ENCODE measurements around the gene ZMYM2. TPM values are rescaled to one million over a fixed set of nuclear protein-coding genes. Genes with fewer than 3 reads are reported as not detected.

Gene ZMYM2
- total RNA-seq, 4 donors from 2014 or later, result 33.4 to 91.1 (median 63.6) TPM

DNA sequence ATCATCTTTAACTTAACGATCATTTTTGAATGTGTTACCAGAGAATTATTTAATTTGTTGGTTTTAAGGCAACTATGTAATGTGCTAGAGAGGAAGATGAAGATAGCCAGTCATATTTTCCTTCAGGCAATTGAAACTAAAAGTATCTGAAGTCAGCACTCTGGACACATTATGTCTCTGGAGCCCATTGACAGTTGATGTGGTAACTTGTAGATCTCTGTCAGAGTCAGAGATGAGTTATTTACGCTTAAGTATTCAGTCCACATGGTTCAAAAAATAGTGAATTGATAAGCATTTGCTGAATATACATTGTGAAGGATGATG, 2.1 kb downstream of the ZMYM2 start:
- intact Hi-C loops (cut with DNase I; ENCODE audit: low total_unique reads), result no loop called here
- in situ Hi-C loops (cut with MboI; ENCODE audit: low pct_ligation_motif_present in 1 of 4, low pct_unique_long_range_greater_than_20kb in 1 of 4, low sequenced_read_pairs in 3 of 4), result no loop called here
- TF ChIP-seq POLR2A (IDR thresholded peaks at IDR 0.05), result no peak
- TF ChIP-seq, protein P1, sequence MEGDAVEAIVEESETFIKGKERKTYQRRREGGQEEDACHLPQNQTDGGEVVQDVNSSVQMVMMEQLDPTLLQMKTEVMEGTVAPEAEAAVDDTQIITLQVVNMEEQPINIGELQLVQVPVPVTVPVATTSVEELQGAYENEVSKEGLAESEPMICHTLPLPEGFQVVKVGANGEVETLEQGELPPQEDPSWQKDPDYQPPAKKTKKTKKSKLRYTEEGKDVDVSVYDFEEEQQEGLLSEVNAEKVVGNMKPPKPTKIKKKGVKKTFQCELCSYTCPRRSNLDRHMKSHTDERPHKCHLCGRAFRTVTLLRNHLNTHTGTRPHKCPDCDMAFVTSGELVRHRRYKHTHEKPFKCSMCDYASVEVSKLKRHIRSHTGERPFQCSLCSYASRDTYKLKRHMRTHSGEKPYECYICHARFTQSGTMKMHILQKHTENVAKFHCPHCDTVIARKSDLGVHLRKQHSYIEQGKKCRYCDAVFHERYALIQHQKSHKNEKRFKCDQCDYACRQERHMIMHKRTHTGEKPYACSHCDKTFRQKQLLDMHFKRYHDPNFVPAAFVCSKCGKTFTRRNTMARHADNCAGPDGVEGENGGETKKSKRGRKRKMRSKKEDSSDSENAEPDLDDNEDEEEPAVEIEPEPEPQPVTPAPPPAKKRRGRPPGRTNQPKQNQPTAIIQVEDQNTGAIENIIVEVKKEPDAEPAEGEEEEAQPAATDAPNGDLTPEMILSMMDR (IDR thresholded peaks at IDR 0.05), result no peak
- no peak for TF ChIP-seq EP300 (IDR thresholded peaks at IDR 0.05; ENCODE audit: low read depth)
- TF ChIP-seq POLR2AphosphoS5 (IDR thresholded peaks at IDR 0.05), result no peak
- Histone ChIP-seq H3K9me3 (no peaks in the 10 kb centered on the region), H3K27ac (peak overlapping the region; percentile 99 to 100 (median 100)), H3K27me3 (no peaks in the 10 kb centered on the region), H3K36me3 (no peaks in the 10 kb centered on the region), H3K4me1 (peaks cover 20 to 61% (median 26%) of the 10 kb centered on the region in 4 donors), H3K4me3 (peak overlapping the region in 1 of 4 donors; percentile 98)
- no peak for DNase-seq
- 25 to 34% methylated on average over 2 of the region's 2 CpGs for WGBS, 2 donors (ENCODE audit: low coverage in 1 of 2)

DNA sequence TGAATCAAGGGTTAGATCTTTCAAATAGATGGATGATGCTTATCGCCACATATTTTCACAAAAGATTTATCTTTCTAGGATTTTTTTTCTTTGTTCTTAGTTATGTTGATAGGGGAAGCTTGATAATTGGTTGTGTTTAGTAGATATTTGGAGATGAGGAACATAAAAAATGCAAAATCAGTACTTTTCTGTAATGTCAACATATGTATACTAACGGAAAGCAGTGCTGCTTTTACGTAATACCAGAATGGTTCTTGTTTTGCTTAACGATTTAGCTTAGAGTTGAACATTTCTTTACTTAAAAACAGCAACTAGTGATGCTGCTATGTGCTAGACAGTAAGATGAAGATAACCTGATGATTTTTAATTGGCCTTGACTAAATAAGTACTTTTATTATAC, 3.0 kb downstream of the ZMYM2 start:
- no peak for DNase-seq
- in situ Hi-C loops (cut with MboI; ENCODE audit: low pct_ligation_motif_present in 1 of 4, low pct_unique_long_range_greater_than_20kb in 1 of 4, low sequenced_read_pairs in 3 of 4), result no loop called here
- no peak overlapping the region for H3K4me3 ChIP-seq
- intact Hi-C loops (cut with DNase I; ENCODE audit: low total_unique reads), result no loop called here
- peaks cover 0 to 9% (median 3%) of the 10 kb centered on the region in 4 donors for H3K36me3 ChIP-seq
- H3K4me1 ChIP-seq, result peaks cover 20 to 61% (median 26%) of the 10 kb centered on the region in 4 donors
- H3K27ac ChIP-seq, result peak overlapping the region in 2 of 4 donors; percentile 13 to 100
- WGBS, 2 donors (ENCODE audit: low coverage in 1 of 2), result 48 to 50% methylated on average over 4 of the region's 4 CpGs
- H3K27me3 ChIP-seq, result no peaks in the 10 kb centered on the region
- TF ChIP-seq EP300 (IDR thresholded peaks at IDR 0.05; ENCODE audit: low read depth) (no peak), POLR2A (IDR thresholded peaks at IDR 0.05) (no peak), POLR2AphosphoS5 (IDR thresholded peaks at IDR 0.05) (no peak)
- TF ChIP-seq, protein P1 (IDR thresholded peaks at IDR 0.05), result no peak
- H3K9me3 ChIP-seq, result no peaks in the 10 kb centered on the region

DNA sequence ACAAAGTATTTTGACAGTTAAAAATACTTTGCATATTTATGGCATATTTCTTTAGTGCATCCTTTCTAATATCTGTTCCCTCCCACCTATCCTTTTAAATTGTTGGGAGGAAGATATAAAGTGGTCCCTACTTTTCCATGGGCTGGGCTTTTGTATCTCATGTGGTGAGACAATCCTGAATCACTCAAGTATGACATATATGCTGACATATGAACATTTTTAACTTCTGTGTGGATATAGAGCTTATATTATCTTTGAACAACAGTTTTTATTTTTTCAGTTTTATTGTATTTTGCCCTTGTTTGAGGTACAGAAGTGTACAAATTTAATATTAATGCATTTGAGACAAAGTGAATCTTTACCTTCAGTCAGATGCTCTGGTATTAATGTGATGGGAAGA, 3.4 kb downstream of the ZMYM2 start:
- intact Hi-C loops (cut with DNase I; ENCODE audit: low total_unique reads), result no loop called here
- Histone ChIP-seq H3K36me3 (peaks cover 0 to 13% (median 6%) of the 10 kb centered on the region in 4 donors), H3K27ac (peak overlapping the region in 1 of 4 donors; percentile 28), H3K27me3 (no peaks in the 10 kb centered on the region), H3K4me3 (no peak overlapping the region), H3K4me1 (peaks cover 20 to 62% (median 26%) of the 10 kb centered on the region in 4 donors), H3K9me3 (no peaks in the 10 kb centered on the region)
- DNase-seq, result no peak
- TF ChIP-seq EP300 (IDR thresholded peaks at IDR 0.05; ENCODE audit: low read depth) (no peak), POLR2A (IDR thresholded peaks at IDR 0.05) (no peak), POLR2AphosphoS5 (IDR thresholded peaks at IDR 0.05) (no peak)
- TF ChIP-seq, protein P1 (IDR thresholded peaks at IDR 0.05), result no peak
- in situ Hi-C loops (cut with MboI; ENCODE audit: low pct_ligation_motif_present in 1 of 4, low pct_unique_long_range_greater_than_20kb in 1 of 4, low sequenced_read_pairs in 3 of 4), result no loop called here

DNA sequence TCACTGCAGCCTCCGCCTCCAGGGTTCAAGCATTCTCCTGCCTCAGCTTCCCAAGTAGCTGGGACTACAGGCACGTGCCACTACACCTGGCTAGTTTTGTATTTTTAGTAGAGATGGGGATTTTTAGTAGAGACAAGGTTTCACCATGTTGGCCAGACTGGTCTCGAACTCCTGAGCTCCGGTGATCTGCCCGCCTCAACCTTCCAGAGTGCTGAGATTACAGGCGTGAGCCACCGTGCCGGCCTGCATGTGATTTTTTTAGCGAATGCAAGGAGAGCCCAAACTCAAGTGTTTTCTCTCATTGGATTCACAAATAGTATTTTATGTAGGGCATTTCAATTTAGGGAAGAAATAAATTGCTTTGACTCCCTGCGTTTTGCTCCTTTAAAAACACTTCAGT, 4.4 kb downstream of the ZMYM2 start:
- no peak overlapping the region for H3K4me3 ChIP-seq
- 79 to 92% methylated on average over 7 to 10 of the region's 10 CpGs for WGBS, 2 donors (ENCODE audit: low coverage in 1 of 2)
- peaks cover 20 to 60% (median 24%) of the 10 kb centered on the region in 4 donors for H3K4me1 ChIP-seq
- in situ Hi-C loops (cut with MboI; ENCODE audit: low pct_ligation_motif_present in 1 of 4, low pct_unique_long_range_greater_than_20kb in 1 of 4, low sequenced_read_pairs in 3 of 4) (no loop called here), intact Hi-C loops (cut with DNase I; ENCODE audit: low total_unique reads) (no loop called here)
- H3K27me3 ChIP-seq, result no peaks in the 10 kb centered on the region
- H3K36me3 ChIP-seq, result peaks cover 0 to 20% (median 7%) of the 10 kb centered on the region in 4 donors
- DNase-seq, result no peak
- no peaks in the 10 kb centered on the region for H3K9me3 ChIP-seq
- no peak overlapping the region for H3K27ac ChIP-seq
- TF ChIP-seq POLR2A (IDR thresholded peaks at IDR 0.05) (no peak), EP300 (IDR thresholded peaks at IDR 0.05; ENCODE audit: low read depth) (no peak), POLR2AphosphoS5 (IDR thresholded peaks at IDR 0.05) (no peak)
- TF ChIP-seq, protein P1 (IDR thresholded peaks at IDR 0.05), result no peak
